Panc1 (cell line): ENCODE data around the gene CNPY4. TPM values are rescaled to one million over a fixed set of nuclear protein-coding genes. Genes with fewer than 3 reads are reported as not detected.

Experiments
- ATAC-seq: fragments of 200-7000 bp; cut with Tn5 transposase; 2 replicates; pipeline ENCODE4 v1.9.1; 2020; ENCODE audit warnings: mild to moderate bottlenecking, moderate library complexity
- BruUV-seq: library from RNA; stranded (reverse); fragments of 400-500 nt; replicated peaks from 2 replicates; lab custom pipeline; 2021; lab: Mats Ljungman, UMichigan
- CTCF ChIA-PET: fragments of 300-600 bp; sonication (Branson Sonifier 250); formaldehyde crosslinking; loops from one replicate; lab custom pipeline; 2022; ENCODE audit warnings: antibody characterized with exemption; lab: Charles Lee
- POLR2A ChIA-PET: fragments of 300-600 bp; sonication (Branson Sonifier 250); formaldehyde crosslinking; loops from one replicate; lab custom pipeline; 2022; ENCODE audit warnings: antibody characterized with exemption; lab: Charles Lee
- DNase-seq: peaks from one replicate; pipeline ENCODE4 v3.0.0-alpha.2; 2010; ENCODE audit warnings: low read depth, low spot score
- H3K27ac ChIP-seq: 2 replicates; pipeline ENCODE4 v1.5.1; 2011; ENCODE audit warnings: mild to moderate bottlenecking, low read length, inconsistent platforms
- H3K27me3 ChIP-seq: fragments of 200-500 bp; sonication (Bioruptor generic); 2 replicates; pipeline ENCODE4 v1.6.0; 2014; ENCODE audit warnings: low read length, inconsistent platforms; ENCODE audit not compliant: control insufficient read depth, insufficient read depth
- H3K36me3 ChIP-seq: fragments of 200-500 bp; sonication (Bioruptor generic); 2 replicates; pipeline ENCODE4 v1.5.1; 2014; ENCODE audit warnings: inconsistent platforms, mild to moderate bottlenecking, low read length, moderate library complexity; ENCODE audit not compliant: control insufficient read depth, insufficient read depth
- H3K4me1 ChIP-seq: 2 replicates; pipeline ENCODE4 v1.5.1; 2011; ENCODE audit warnings: inconsistent platforms, mild to moderate bottlenecking, low read length, moderate library complexity; ENCODE audit not compliant: control insufficient read depth, insufficient read depth
- H3K4me3 ChIP-seq, 2 experiments: 2 replicates each; pipeline ENCODE4 v1.5.1; 2011 to 2012; ENCODE audit warnings: low read depth in 2 of 2, low read length in 2 of 2, mild to moderate bottlenecking in 2 of 2, inconsistent platforms in 1 of 2, moderate library complexity in 1 of 2
- H3K9me3 ChIP-seq: fragments of 200-500 bp; sonication (Bioruptor generic); 2 replicates; pipeline ENCODE4 v1.5.1; 2014; ENCODE audit warnings: low read depth, mild to moderate bottlenecking, inconsistent platforms, low read length, moderate library complexity; ENCODE audit not compliant: control insufficient read depth, insufficient read depth
- POLR2AphosphoS5 ChIP-seq: IDR thresholded peaks from 2 replicates; pipeline ENCODE4 v1.6.1; 2012; ENCODE audit warnings: mild to moderate bottlenecking, low read depth, low read length, moderate library complexity
- REST ChIP-seq, 2 experiments: IDR thresholded peaks; 2 replicates each; pipeline ENCODE4 v1.6.1; 2011 to 2012; ENCODE audit warnings: low read depth in 2 of 2, control low read depth in 1 of 2, low read length in 1 of 2, mild to moderate bottlenecking in 1 of 2, moderate library complexity in 1 of 2; ENCODE audit not compliant: insufficient read depth in 1 of 2
- SIN3A ChIP-seq: IDR thresholded peaks from 2 replicates; pipeline ENCODE4 v1.6.1; 2012; ENCODE audit warnings: low read depth, mild to moderate bottlenecking, low read length, moderate library complexity, borderline replicate concordance; ENCODE audit not compliant: insufficient read depth
- in situ Hi-C: cut with HindIII; loops from 2 replicates; pipeline ENCODE4 v1.10.0; 2016; ENCODE audit warnings: low sequenced_read_pairs, low pct_unique_long_range_greater_than_20kb
- intact Hi-C: fragments of 100-400 bp; cut with micrococcal nuclease; formaldehyde crosslinking; loops from one replicate; pipeline ENCODE4 v1.10.0; 2022; ENCODE audit not compliant: unreplicated experiment
- total RNA-seq: library from RNA; stranded (reverse); gene quantifications from one replicate; pipeline ENCODE4 v1.2.1, GENCODE V29; 2021; ENCODE audit not compliant: unreplicated experiment
- TF ChIP-seq, protein P1 (sequence below): fragments of 450-650 bp; IDR thresholded peaks from 2 replicates; pipeline ENCODE4 v1.5.1; 2017; ENCODE audit warnings: mild to moderate bottlenecking

Gene CNPY4
- total RNA-seq, 1 experiment from 2014 or later: 12.6 TPM

DNA sequence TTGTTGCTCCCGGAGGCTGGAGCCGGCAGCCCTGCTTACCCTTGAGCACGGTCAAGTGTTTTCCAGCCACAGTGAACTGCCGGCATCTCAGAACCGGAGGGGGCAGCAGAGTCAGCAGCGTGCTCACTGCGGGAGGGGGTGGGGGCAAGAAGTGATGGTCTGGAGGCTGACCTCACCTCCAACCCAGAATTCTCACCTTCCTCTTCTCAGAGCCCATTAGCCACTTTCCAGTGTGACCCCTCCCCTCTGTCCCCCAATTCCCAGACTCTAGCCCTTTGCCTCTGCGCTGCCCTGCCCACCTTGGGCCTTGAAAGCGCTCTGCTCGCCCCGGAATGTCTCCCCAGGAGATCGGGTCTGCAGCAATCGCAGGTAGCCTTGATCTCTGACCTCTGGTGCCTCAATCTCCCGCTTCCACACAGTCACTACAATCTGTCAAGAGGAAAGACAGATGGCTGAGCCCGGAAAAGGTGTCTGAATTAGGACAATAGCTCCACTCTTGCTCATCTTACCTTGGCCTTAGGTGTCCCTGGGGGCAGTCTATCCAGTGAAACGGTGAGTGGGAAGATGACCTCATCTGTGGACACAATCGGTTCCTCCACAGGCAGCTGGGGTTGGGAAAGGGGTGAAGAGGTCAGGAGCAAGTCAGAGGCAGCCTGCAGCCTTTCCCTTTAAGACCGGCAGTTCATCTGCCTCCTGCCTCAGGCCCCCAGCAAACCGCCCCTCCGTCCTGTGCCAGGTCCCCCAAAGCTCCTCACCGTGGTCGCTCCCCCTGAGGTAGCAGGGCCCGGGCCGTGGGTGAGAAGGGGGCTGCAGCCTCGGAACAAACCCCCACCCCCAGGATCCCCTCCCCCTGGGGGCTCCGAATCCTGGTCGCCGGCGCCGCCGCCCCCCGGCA lies 38.1 kb downstream of the CNPY4 start:
- H3K9me3 ChIP-seq: no peaks in the 10 kb centered on the region
- peak overlapping the region; percentile 81 for H3K27ac ChIP-seq
- POLR2A ChIA-PET: interaction anchor here (0.6 kb wide), 1 partner anchor 40 kb away, joined by 3 read pairs; no protein-coding TSS in a partner anchor
- ATAC-seq (peak; percentile 67), DNase-seq (no peak)
- H3K4me3 ChIP-seq: peak overlapping the region; percentile 78 to 91
- H3K4me1 ChIP-seq: peaks cover 44% of the 10 kb centered on the region
- no peaks in the 10 kb centered on the region for H3K27me3 ChIP-seq
- peaks cover 6% of the 10 kb centered on the region for H3K36me3 ChIP-seq
- TF ChIP-seq POLR2AphosphoS5 (peak; percentile 54; the same call in 1 of the 2 replicates), SIN3A (no peak)
- in situ Hi-C loops (no loop called here), intact Hi-C loops (no loop called here)
- BruUV-seq: TSS peak; percentile 79
- CTCF ChIA-PET: no interaction called here

- no TSS peak for BruUV-seq
- no peaks in the 10 kb centered on the region for H3K9me3 ChIP-seq
- no peak for DNase-seq
- no peaks in the 10 kb centered on the region for H3K27me3 ChIP-seq
- ATAC-seq: peak; percentile 83
- ChIA-PET CTCF (no interaction called here), POLR2A (interaction anchor here (0.7 kb wide), 1 partner anchor 81 kb away, joined by 6 read pairs; no protein-coding TSS in a partner anchor)
- peaks cover 38% of the 10 kb centered on the region for H3K4me1 ChIP-seq
- intact Hi-C loops (no loop called here), in situ Hi-C loops (no loop called here)
- H3K36me3 ChIP-seq: peaks cover 6% of the 10 kb centered on the region
- peak within 1 kb of the TSS; percentile 78 to 91 for H3K4me3 ChIP-seq
- H3K27ac ChIP-seq: peak within 1 kb of the TSS; percentile 81
- TF ChIP-seq REST (IDR thresholded peaks at IDR 0.05; ENCODE audit: insufficient read depth in 1 of 2, low read depth in 2 of 2, low read length in 1 of 2) (no peak), POLR2AphosphoS5 (peak; percentile 93), SIN3A (peak; percentile 84; the same call in 1 of the 2 replicates)
- TF ChIP-seq, protein P1, sequence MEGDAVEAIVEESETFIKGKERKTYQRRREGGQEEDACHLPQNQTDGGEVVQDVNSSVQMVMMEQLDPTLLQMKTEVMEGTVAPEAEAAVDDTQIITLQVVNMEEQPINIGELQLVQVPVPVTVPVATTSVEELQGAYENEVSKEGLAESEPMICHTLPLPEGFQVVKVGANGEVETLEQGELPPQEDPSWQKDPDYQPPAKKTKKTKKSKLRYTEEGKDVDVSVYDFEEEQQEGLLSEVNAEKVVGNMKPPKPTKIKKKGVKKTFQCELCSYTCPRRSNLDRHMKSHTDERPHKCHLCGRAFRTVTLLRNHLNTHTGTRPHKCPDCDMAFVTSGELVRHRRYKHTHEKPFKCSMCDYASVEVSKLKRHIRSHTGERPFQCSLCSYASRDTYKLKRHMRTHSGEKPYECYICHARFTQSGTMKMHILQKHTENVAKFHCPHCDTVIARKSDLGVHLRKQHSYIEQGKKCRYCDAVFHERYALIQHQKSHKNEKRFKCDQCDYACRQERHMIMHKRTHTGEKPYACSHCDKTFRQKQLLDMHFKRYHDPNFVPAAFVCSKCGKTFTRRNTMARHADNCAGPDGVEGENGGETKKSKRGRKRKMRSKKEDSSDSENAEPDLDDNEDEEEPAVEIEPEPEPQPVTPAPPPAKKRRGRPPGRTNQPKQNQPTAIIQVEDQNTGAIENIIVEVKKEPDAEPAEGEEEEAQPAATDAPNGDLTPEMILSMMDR: no peak
Measured at GRCh38 chr7:100158229-100159098, 39.0 kb downstream of the CNPY4 start, which contains the start of gene TRAPPC14. TSS of gene TRAPPC14 (minus strand) at chr7:100158723. CDS start at chr7:100158499, 224 bp downstream.
